NOMO-1 treated with dmso at 0.1 percent for 144 hours (cell line): ENCODE data around the gene NDOR1.
"Not testable (repeated sequence)": the region's sequence is repeated elsewhere in the genome, so short reads cannot be mapped to it uniquely, and the experiment has no call there.

Source experiments
- DNase-seq: peaks from one replicate; lab custom pipeline; 2025; ENCODE audit not compliant: unreplicated experiment; lab: John Stamatoyannopoulos, UW

NDOR1 gene

DNA sequence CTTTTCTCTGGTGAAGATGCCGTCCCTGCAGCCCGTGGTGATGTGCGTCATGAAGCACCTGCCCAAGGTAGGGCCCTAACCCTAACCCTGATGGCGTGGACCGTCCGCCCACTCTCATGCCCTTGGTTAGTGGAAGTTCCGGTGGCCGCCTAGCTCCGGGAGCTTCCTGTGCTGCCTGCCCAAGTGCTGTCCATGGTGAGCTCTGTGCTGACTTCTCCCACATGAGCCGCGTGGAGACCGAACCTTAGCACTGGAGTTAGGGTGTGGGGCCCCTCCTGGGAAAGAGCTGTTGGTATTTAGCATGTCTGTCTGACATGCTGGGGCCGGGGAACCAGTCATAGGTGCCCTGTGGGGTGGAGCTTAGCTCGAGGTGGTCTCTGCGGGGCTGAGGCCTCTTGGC is 50.9 kb downstream of the NDOR1 start:
- DNase-seq = no peak

DNA sequence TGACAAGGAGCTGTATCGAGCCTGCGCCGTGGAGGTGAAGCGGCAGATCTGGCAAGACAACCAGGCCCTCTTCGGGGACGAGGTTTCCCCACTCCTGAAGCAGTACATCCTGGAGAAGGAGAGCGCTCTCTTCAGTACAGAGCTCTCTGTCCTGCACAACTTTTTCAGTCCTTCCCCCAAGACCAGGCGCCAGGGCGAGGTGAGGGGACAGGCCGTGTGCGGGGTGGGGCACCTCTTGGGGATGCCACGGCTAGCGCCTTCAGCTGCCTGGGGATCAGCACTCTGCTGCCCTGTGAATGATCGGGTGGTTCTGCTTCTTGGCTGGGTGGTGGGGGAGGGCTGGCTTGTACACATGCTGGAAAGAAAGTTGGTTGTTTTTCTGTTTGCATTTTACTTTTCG is 51.4 kb downstream of the NDOR1 start:
- no peak for DNase-seq

DNA sequence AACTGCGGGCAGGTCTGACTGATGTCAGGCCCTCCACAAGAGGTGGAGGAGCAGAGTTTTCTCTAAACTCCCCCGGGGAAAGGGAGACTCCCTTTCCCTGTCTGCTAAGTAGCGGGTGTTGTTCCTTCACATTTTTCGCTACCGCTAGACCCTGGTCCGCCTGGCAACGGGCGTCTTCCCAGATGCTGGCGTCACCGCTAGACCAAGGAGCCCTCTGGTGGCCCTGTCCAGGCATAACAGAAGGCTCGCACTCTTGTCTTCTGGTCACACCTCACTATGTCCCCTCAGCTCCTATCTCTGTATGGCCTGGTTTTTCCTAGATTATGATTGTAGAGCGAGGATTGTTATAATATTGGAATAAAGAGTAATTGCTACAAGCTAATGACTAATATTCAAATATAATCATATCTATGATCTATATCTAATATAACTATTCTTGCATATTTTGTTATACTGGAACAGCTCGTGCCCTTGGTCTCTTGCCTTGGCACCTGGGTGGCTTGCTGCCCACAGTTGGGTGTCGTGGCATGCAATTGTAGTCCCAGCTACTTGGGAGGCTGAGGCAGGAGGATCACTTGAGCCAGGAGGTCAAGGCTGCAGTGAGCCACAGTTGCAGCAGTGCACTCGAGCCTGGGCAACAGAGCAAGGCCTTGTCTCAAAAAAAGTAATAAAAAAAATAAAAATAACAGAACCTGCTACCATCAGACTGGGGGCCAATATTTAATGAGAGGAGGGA is 56.8 kb downstream of the NDOR1 start:
- not testable (repeated sequence) for DNase-seq

DNA sequence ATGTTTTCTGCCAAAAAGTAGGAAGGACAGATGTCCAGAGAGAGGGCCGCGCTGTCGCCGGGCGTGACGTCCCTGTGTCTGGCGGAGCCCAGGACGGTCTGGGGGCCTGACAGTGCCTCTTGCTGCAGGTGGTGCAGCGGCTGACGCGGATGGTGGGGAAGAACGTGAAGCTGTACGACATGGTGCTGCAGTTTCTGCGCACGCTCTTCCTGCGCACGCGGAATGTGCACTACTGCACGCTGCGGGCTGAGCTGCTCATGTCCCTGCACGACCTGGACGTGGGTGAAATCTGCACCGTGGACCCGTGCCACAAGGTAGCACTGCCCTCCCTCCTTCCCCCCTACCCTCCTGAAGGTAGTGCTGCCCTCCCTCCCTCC is 57.4 kb downstream of the NDOR1 start:
- DNase-seq = no peak

DNA sequence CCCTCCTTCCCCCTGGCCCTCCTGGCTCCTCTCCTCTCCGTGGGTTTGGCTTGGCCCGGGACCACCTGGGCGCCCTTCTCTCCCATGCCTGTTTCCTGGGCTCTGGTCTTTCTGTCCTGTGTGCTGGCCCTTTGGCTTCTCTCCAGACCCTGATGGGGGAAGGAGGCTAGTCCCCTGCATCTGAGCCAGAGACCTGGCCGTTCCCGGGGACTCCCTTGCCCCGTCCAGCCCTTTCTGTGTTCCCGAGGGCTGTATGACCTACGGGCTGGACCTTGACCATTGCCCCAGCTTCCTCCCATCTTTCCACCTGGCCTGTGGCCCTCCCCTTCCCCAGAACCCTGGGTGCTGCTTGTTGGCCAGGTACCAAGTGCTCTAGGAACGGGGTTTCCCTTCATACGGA is 58.0 kb downstream of the NDOR1 start:
- no peak for DNase-seq

DNA sequence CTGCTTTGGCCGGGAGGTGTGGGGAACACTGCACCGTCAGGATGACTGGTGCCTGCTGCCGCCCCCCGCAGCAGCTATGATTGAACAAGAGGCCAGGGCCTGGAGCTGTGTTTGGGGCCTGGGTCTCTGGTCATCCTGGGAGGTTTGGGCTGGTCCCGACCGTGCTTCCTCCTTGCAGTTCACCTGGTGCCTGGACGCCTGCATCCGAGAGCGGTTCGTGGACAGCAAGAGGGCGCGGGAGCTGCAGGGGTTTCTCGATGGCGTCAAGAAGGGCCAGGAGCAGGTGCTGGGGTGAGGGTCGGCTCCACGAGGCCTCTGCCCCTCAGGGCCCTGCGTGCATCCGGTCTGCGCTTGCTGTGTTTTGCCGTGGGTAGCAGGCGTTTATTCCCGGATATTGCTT is 58.6 kb downstream of the NDOR1 start:
- no peak for DNase-seq

DNA sequence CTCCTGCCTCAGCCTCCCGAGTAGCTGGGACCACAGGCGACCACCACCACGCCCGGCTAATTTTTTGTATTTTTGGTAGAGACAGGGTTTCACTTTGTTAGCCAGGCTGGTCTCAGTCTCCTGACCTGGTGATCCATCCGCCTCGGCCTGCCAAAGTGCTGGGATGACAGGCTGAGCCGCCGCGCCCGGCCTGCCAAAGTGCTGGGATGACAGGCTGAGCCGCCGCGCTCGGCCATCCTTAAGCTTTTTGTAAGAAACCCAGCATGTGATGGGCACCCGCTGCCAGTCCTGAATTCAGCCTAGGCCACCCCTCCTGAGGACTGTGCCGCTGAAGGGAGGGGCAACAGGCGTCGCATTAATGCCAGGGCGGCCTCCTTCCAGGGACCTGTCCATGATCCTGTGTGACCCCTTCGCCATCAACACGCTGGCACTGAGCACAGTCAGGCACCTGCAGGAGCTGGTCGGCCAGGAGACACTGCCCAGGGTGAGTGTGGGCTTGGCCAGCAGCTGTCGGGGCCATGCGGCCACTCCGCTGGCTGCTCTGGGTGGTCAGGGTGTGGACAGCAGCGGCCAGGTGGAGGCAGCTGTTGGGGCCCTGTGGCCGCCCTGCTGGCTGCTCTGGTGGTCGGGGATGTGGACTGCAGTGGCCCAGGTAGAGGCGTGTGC is 60.1 kb downstream of the NDOR1 start:
- no peak for DNase-seq

DNA sequence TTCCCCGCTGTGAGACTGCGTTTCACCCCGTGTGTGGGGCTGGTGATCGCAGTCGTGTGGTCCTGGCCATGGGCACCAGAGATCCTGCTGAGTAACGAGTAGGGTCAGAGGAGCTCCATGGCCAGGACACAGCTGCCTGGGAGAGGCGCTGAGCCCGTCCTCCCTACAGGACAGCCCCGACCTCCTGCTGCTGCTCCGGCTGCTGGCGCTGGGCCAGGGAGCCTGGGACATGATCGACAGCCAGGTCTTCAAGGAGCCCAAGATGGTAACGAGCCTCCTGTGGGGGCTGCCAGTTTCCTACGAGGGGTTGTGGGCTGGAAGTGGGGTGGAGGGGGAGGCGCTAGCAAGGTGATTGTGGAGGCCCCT is 60.6 kb downstream of the NDOR1 start:
- no peak for DNase-seq
